SK-N-SH treated with all-trans-retinoic acid at 6 μM for 48 hours (cell line): ENCODE data around the gene TTC31.

ENCODE experiments used
- ATAC-seq: fragments of 200-7000 bp; cut with Tn5 transposase; 3 replicates; pipeline ENCODE4 v1.9.1; 2020; ENCODE audit warnings: mild to moderate bottlenecking, moderate library complexity
- ARNTL ChIP-seq: fragments of 450-650 bp; formaldehyde crosslinking; IDR thresholded peaks from 2 replicates; pipeline ENCODE4 v1.5.0; 2020; ENCODE audit warnings: low read depth, mild to moderate bottlenecking, moderate library complexity, borderline replicate concordance
- CREB5 ChIP-seq: fragments of 250-450 bp; sonication (Bioruptor Pico); IDR thresholded peaks from 2 replicates; pipeline ENCODE4 v1.5.1; 2020; ENCODE audit warnings: low read depth, mild to moderate bottlenecking, moderate library complexity
- CSDC2 ChIP-seq: fragments of 250-450 bp; sonication (Bioruptor Pico); IDR thresholded peaks from 2 replicates; pipeline ENCODE4 v1.5.0; 2020; ENCODE audit warnings: mild to moderate bottlenecking, moderate library complexity
- GLIS3 ChIP-seq: fragments of 250-450 bp; sonication (Bioruptor Pico); IDR thresholded peaks from 2 replicates; pipeline ENCODE4 v1.5.0; 2020; ENCODE audit warnings: mild to moderate bottlenecking, moderate library complexity
- ISL1 ChIP-seq: fragments of 250-450 bp; sonication (Bioruptor Pico); IDR thresholded peaks from 2 replicates; pipeline ENCODE4 v2.1.2; 2022; ENCODE audit warnings: mild to moderate bottlenecking, moderate library complexity
- OSR1 ChIP-seq: fragments of 250-450 bp; sonication (Bioruptor Pico); IDR thresholded peaks from 2 replicates; pipeline ENCODE4 v1.8.0; 2022; ENCODE audit warnings: moderate library complexity, mild to moderate bottlenecking, inconsistent platforms
- PATZ1 ChIP-seq: fragments of 250-450 bp; sonication (Bioruptor Pico); IDR thresholded peaks from 2 replicates; pipeline ENCODE4 v1.8.0; 2020; ENCODE audit warnings: mild to moderate bottlenecking, moderate library complexity, borderline replicate concordance
- RARB ChIP-seq: fragments of 250-450 bp; sonication (Bioruptor Pico); IDR thresholded peaks from 2 replicates; pipeline ENCODE4 v1.8.0; 2021; ENCODE audit warnings: mild to moderate bottlenecking, moderate library complexity
- TCF4 ChIP-seq: fragments of 250-450 bp; sonication (Bioruptor Pico); IDR thresholded peaks from 2 replicates; pipeline ENCODE4 v1.8.0; 2021; ENCODE audit warnings: mild to moderate bottlenecking, moderate library complexity, borderline replicate concordance
- TSHZ2 ChIP-seq: fragments of 250-450 bp; sonication (Bioruptor Pico); IDR thresholded peaks from 2 replicates; pipeline ENCODE4 v1.5.0; 2020; ENCODE audit warnings: mild to moderate bottlenecking, moderate library complexity
- ZC3H10 ChIP-seq: fragments of 250-450 bp; sonication (Bioruptor Pico); IDR thresholded peaks from 2 replicates; pipeline ENCODE4 v1.5.1; 2021; ENCODE audit warnings: mild to moderate bottlenecking, moderate library complexity
- ZFP3 ChIP-seq: fragments of 250-450 bp; sonication (Bioruptor Pico); IDR thresholded peaks from 2 replicates; pipeline ENCODE4 v1.5.0; 2020; ENCODE audit warnings: mild to moderate bottlenecking, moderate library complexity
- ZFP30 ChIP-seq: fragments of 450-650 bp; formaldehyde crosslinking; IDR thresholded peaks from 2 replicates; pipeline ENCODE4 v1.5.0; 2022; ENCODE audit warnings: mild to moderate bottlenecking, moderate library complexity
- ZNF565 ChIP-seq: fragments of 450-650 bp; formaldehyde crosslinking; conservative IDR thresholded peaks from 2 replicates; pipeline ENCODE4 v1.5.0; 2020; ENCODE audit warnings: low read depth, mild to moderate bottlenecking, moderate library complexity
- TF ChIP-seq, protein P1 (sequence below): fragments of 250-450 bp; sonication (Bioruptor Pico); IDR thresholded peaks from 2 replicates; pipeline ENCODE4 v1.5.1; 2021; ENCODE audit warnings: mild to moderate bottlenecking, moderate library complexity

TTC31 gene

GRCh38 chr2:74504591-74504990, 21.7 kb downstream of the TTC31 start:
- TF ChIP-seq OSR1 (no peak), CREB5 (CRISPR knock-in tag) (no peak), TSHZ2 (no peak), ISL1 (CRISPR knock-in tag) (no peak), ZFP30 (CRISPR knock-in tag) (no peak)
- TF ChIP-seq, protein P1, sequence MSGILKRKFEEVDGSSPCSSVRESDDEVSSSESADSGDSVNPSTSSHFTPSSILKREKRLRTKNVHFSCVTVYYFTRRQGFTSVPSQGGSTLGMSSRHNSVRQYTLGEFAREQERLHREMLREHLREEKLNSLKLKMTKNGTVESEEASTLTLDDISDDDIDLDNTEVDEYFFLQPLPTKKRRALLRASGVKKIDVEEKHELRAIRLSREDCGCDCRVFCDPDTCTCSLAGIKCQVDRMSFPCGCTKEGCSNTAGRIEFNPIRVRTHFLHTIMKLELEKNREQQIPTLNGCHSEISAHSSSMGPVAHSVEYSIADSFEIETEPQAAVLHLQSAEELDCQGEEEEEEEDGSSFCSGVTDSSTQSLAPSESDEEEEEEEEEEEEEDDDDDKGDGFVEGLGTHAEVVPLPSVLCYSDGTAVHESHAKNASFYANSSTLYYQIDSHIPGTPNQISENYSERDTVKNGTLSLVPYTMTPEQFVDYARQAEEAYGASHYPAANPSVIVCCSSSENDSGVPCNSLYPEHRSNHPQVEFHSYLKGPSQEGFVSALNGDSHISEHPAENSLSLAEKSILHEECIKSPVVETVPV (CRISPR knock-in tag): no peak
- ATAC-seq: no peak

DNA sequence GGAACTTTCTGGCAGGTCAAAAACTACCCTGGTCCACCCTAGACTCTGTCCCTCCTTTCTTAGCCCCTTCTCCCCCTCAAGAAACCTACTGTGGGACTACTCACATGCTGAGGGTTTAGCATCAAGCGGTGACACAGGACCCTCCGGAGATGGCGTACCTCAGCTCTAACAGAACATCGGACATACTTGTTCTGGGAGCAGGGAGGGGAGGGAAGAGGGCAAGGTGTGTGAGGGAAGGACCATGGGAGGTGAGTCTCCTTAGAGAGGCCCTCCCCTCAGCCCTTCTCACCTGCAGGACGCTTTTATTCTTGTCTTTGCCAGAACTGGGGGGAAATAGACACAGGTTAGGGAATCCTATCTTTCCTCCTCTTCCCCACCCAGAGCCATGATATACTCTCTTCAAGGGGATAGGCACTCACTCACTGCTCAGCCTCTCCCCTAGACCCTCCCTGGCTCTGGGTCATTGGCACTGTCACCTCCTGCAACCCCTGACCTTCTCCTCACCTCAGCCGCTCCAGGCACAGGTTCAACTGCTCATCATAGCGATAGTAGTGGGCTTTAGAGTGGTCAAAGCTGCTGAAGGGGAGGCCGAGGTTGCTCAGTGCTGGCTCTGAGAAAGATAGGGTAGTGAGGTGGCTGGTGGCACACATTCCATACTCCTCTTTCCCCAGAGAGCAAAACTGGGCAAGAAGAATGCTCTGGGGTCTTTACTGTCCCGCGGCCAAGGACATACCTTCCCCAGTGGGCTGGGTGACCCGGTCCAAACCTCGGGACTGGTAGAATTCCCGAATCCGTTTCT, 22.8 kb downstream of the TTC31 start:
- no peak for ATAC-seq

More for the DNA sequence above, 22.8 kb downstream of the TTC31 start:
- TF ChIP-seq RARB (CRISPR knock-in tag) (no peak), PATZ1 (CRISPR knock-in tag) (no peak), CSDC2 (CRISPR knock-in tag) (no peak), ZC3H10 (CRISPR knock-in tag) (no peak), OSR1 (no peak), ZFP3 (CRISPR knock-in tag) (no peak), GLIS3 (CRISPR knock-in tag) (no peak), CREB5 (CRISPR knock-in tag) (no peak), ISL1 (CRISPR knock-in tag) (no peak), TSHZ2 (no peak), ARNTL (no peak), TCF4 (CRISPR knock-in tag) (no peak), ZFP30 (CRISPR knock-in tag) (no peak), ZNF565 (no peak)
- TF ChIP-seq, protein P1 (CRISPR knock-in tag): no peak
